ENCODE results near the gene EME1. TPM values are rescaled to one million over a fixed set of nuclear protein-coding genes. Genes with fewer than 3 reads are reported as not detected.

The EME1 gene
- total and polyA plus RNA-seq, 2 of the 4 experiments (the other 2 are of a cell fraction), result 9.1 to 9.4 TPM

DNA sequence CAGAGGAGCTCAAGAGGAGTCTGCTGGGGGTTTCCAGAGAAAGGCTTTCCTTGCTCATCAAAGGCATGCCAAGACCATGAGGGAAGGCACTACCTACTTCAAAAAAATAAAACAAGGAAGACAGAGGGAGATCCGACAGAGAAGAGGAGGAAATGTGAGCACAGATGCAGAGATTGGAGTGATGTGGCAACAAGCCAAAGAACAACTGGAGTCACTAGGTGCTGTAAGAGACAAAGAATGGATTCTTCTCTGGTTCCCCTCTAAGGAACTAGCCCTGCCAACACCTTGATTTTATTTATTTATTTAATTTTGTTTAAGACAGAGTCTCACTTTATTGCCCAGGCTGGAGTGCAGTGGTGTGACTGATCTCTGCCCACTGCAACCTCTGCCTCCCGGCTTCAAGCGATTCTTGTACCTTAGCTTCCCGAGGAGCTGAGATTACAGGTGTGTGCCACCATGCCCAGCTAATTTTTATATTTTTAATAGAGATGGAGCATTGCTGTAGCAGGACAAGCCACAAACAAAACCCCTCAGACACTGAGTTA lies 39.2 kb downstream of the EME1 start:
- intact Hi-C loops (cut with micrococcal nuclease) (no loop called here), in situ Hi-C loops (cut with MboI; ENCODE audit: low sequenced_read_pairs) (no loop called here), dilution Hi-C loops (cut with HindIII; ENCODE audit: low sequenced_read_pairs, unreplicated experiment) (no loop called here)
- Histone ChIP-seq H3K4ac (ENCODE audit: low read depth, low read length) (no peak overlapping the region), H2BK5ac (ENCODE audit: low read depth, low read length, poor library complexity, severe bottlenecking) (no peak overlapping the region), H4K8ac (ENCODE audit: low read depth in 2 of 2, low read length in 2 of 2) (no peak overlapping the region), H2AK5ac (ENCODE audit: low read depth, low read length) (no peak overlapping the region), H2BK120ac (ENCODE audit: low read depth, low read length) (no peak overlapping the region), H3K14ac (replicated peaks; ENCODE audit: low read depth, low read length) (no peak overlapping the region), H3K56ac (ENCODE audit: extremely low read depth, insufficient read depth, low read length) (no peak overlapping the region), H3K4me1 (ENCODE audit: control insufficient read depth, insufficient read depth, low read length) (peaks cover 7% of the 10 kb centered on the region), H2AK9ac (replicated peaks; ENCODE audit: low read depth, low read length, poor library complexity) (no peak overlapping the region), H3K27me3 (ENCODE audit: control insufficient read depth, insufficient read depth, low read length) (peaks cover 2% of the 10 kb centered on the region), H3K79me1 (ENCODE audit: low read depth in 1 of 2, low read length in 2 of 2) (no peaks in the 10 kb centered on the region), H3K4me3 (ENCODE audit: insufficient read depth, low read depth, low read length) (no peak overlapping the region), H3K9ac (ENCODE audit: low read depth, low read length) (no peak overlapping the region), H2BK15ac (ENCODE audit: low read depth, low read length) (no peak overlapping the region), H3K18ac (ENCODE audit: low read depth, low read length) (no peak overlapping the region), H3K36me3 (ENCODE audit: control insufficient read depth, insufficient read depth, low read length) (no peaks in the 10 kb centered on the region), H2BK20ac (ENCODE audit: low read depth, low read length) (no peak overlapping the region), H3K4me2 (ENCODE audit: low read depth, low read length) (no peak overlapping the region), H3K9me1 (ENCODE audit: insufficient read depth, low read length) (no peaks in the 10 kb centered on the region), H4K91ac (ENCODE audit: insufficient read depth, low read depth, low read length) (no peak overlapping the region), H4K20me1 (ENCODE audit: insufficient read depth, low read length) (no peaks in the 10 kb centered on the region), H3K27ac (ENCODE audit: insufficient read depth, low read length) (no peak overlapping the region), H3K9me3 (ENCODE audit: control insufficient read depth, insufficient read depth, low read length) (no peaks in the 10 kb centered on the region), H4K5ac (ENCODE audit: low read depth, low read length) (no peak overlapping the region), H2AFZ (replicated peaks; ENCODE audit: low read length, poor library complexity) (no peak overlapping the region), H3K23ac (ENCODE audit: low read depth, low read length) (no peak overlapping the region)
- CTCF ChIA-PET, result interaction anchor here (1.0 kb wide), 1 partner anchor 14 kb away, joined by 4 read pairs; the partner anchor contains the start of gene ACSF2
- no TSS peak for BruUV-seq (replicated peaks)
- no CpG with 5 or more reads among the region's 4 CpGs for WGBS, 2 experiments (ENCODE audit: extremely low coverage in 2 of 2, insufficient read length in 1 of 2)
- POLR2A ChIA-PET (ENCODE audit: unreplicated experiment), result no interaction called here
- no peak for ATAC-seq (ENCODE audit: low read depth)
- no peak for DNase-seq
- TF ChIP-seq, protein P1, sequence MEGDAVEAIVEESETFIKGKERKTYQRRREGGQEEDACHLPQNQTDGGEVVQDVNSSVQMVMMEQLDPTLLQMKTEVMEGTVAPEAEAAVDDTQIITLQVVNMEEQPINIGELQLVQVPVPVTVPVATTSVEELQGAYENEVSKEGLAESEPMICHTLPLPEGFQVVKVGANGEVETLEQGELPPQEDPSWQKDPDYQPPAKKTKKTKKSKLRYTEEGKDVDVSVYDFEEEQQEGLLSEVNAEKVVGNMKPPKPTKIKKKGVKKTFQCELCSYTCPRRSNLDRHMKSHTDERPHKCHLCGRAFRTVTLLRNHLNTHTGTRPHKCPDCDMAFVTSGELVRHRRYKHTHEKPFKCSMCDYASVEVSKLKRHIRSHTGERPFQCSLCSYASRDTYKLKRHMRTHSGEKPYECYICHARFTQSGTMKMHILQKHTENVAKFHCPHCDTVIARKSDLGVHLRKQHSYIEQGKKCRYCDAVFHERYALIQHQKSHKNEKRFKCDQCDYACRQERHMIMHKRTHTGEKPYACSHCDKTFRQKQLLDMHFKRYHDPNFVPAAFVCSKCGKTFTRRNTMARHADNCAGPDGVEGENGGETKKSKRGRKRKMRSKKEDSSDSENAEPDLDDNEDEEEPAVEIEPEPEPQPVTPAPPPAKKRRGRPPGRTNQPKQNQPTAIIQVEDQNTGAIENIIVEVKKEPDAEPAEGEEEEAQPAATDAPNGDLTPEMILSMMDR (conservative IDR thresholded peaks at IDR 0.05; ENCODE audit: low read depth, low read length), result no peak
- TF ChIP-seq SMC3 (IDR thresholded peaks at IDR 0.05; ENCODE audit: low read depth, low read length), result no peak
- no peak for TF ChIP-seq MXI1 (IDR thresholded peaks at IDR 0.05; ENCODE audit: borderline replicate concordance, low read depth, low read length)
- TF ChIP-seq, protein P2, sequence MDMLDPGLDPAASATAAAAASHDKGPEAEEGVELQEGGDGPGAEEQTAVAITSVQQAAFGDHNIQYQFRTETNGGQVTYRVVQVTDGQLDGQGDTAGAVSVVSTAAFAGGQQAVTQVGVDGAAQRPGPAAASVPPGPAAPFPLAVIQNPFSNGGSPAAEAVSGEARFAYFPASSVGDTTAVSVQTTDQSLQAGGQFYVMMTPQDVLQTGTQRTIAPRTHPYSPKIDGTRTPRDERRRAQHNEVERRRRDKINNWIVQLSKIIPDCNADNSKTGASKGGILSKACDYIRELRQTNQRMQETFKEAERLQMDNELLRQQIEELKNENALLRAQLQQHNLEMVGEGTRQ (IDR thresholded peaks at IDR 0.05; ENCODE audit: low read depth, low read length), result no peak
- TF ChIP-seq MAFK (IDR thresholded peaks at IDR 0.05; ENCODE audit: low read depth, low read length), result no peak
- TF ChIP-seq, protein P3, sequence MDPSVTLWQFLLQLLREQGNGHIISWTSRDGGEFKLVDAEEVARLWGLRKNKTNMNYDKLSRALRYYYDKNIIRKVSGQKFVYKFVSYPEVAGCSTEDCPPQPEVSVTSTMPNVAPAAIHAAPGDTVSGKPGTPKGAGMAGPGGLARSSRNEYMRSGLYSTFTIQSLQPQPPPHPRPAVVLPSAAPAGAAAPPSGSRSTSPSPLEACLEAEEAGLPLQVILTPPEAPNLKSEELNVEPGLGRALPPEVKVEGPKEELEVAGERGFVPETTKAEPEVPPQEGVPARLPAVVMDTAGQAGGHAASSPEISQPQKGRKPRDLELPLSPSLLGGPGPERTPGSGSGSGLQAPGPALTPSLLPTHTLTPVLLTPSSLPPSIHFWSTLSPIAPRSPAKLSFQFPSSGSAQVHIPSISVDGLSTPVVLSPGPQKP (IDR thresholded peaks at IDR 0.05; ENCODE audit: borderline replicate concordance, low read depth, low read length), result no peak
- TF ChIP-seq NFE2L2 (IDR thresholded peaks at IDR 0.05; ENCODE audit: low read depth, low read length), result no peak
- no peak for TF ChIP-seq CEBPB (IDR thresholded peaks at IDR 0.05; ENCODE audit: low read depth, low read length)
- no peak for TF ChIP-seq MAZ (IDR thresholded peaks at IDR 0.05; ENCODE audit: borderline replicate concordance, low read depth, low read length)
- no peak for TF ChIP-seq RFX5 (IDR thresholded peaks at IDR 0.05; ENCODE audit: low read depth, low read length)
- no peak for TF ChIP-seq POLR2A (IDR thresholded peaks at IDR 0.05; ENCODE audit: low read depth, low read length)
- no peak for TF ChIP-seq FOS (IDR thresholded peaks at IDR 0.05; ENCODE audit: low read depth, low read length)
- TF ChIP-seq RAD21 (IDR thresholded peaks at IDR 0.05; ENCODE audit: low read length), result no peak
- TF ChIP-seq BHLHE40 (IDR thresholded peaks at IDR 0.05; ENCODE audit: low read depth, low read length), result no peak
- TF ChIP-seq CHD1 (IDR thresholded peaks at IDR 0.05; ENCODE audit: low read depth, low read length), result no peak
- TF ChIP-seq RCOR1 (IDR thresholded peaks at IDR 0.05; ENCODE audit: insufficient replicate concordance, low read length), result no peak
